Stimulated activated CD4-positive, alpha-beta T cell treated with anti-CD3 and anti-CD28 coated beads, TNF-alpha, amount 100 ng/mL, for 48 hours (primary cell): ENCODE results near the gene FANCI.

Experiments used
- DNase-seq, 3 donors: peaks; one replicate each; pipeline ENCODE4 v3.0.0-alpha.2; 2020; ENCODE audit warnings: low read depth in 3 of 3

FANCI gene

GRCh38 chr15:89333011-89333860 lies 89.5 kb downstream of the FANCI start:
- DNase-seq = no peak

- DNase-seq = no peak
Measured at GRCh38 chr15:89333959-89334509, 90.3 kb downstream of the FANCI start.

GRCh38 chr15:89334510-89335297 lies 90.9 kb downstream of the FANCI start, which contains the start of gene POLG:
POLG (minus strand) TSS chr15:89334824; CDS start chr15:89333754, 1,070 bp downstream.
- DNase-seq = peak; percentile 95 to 98 (median 96)

GRCh38 chr15:89335298-89336041 lies 91.7 kb downstream of the FANCI start:
- DNase-seq = peak in 1 of 3 donors; percentile 20

GRCh38 chr15:89338036-89338435 lies 94.3 kb downstream of the FANCI start:
- DNase-seq = no peak

GRCh38 chr15:89340573-89340972 lies 96.8 kb downstream of the FANCI start:
- no peak for DNase-seq

GRCh38 chr15:89341316-89342005 lies 97.7 kb downstream of the FANCI start:
- DNase-seq = no peak

- DNase-seq = no peak
Measured at GRCh38 chr15:89342840-89343239, 99.1 kb downstream of the FANCI start.

GRCh38 chr15:89345248-89345647 lies 101.5 kb downstream of the FANCI start:
- DNase-seq = no peak

GRCh38 chr15:89346516-89347231 lies 102.9 kb downstream of the FANCI start:
- no peak for DNase-seq

- no peak for DNase-seq
Measured at GRCh38 chr15:89349206-89349558, 105.4 kb downstream of the FANCI start.

- no peak for DNase-seq
Measured at GRCh38 chr15:89352476-89352875, 108.7 kb downstream of the FANCI start.

GRCh38 chr15:89353991-89354390 lies 110.2 kb downstream of the FANCI start:
- DNase-seq = no peak

- no peak for DNase-seq
Measured at GRCh38 chr15:89356634-89357298, 113.0 kb downstream of the FANCI start.

- DNase-seq = no peak
Measured at GRCh38 chr15:89358435-89358754, 114.6 kb downstream of the FANCI start.

- peak; percentile 60 to 74 (median 62) for DNase-seq
Measured at GRCh38 chr15:89358755-89359439, 115.1 kb downstream of the FANCI start.

- no peak for DNase-seq
Measured at GRCh38 chr15:89359471-89360293, 115.9 kb downstream of the FANCI start.

GRCh38 chr15:89360294-89360971 lies 116.7 kb downstream of the FANCI start:
- DNase-seq = no peak
